GM23338 (cell line): ENCODE results near the gene KRT7. TPM values are rescaled to one million over a fixed set of nuclear protein-coding genes. Genes with fewer than 3 reads are reported as not detected.
A peak's percentile ranks its signal among the peaks of the same experiment; 100 is the strongest.

Experiments used
- ATAC-seq: fragments of 200-7000 bp; cut with Tn5 transposase; 3 replicates; pipeline ENCODE4 v1.9.1; 2020
- DNase-seq: peaks from one replicate; pipeline ENCODE4 v3.0.0-alpha.2; 2015; ENCODE audit warnings: low spot score
- H2AFZ ChIP-seq: fragments of 200-600 bp; sonication (generic); 2 replicates; pipeline ENCODE4 v1.8.0; 2016; ENCODE audit warnings: antibody characterized with exemption, mild to moderate bottlenecking, moderate library complexity
- H3F3A ChIP-seq: fragments of 200-600 bp; sonication (generic); replicated peaks from 2 replicates; pipeline ENCODE4 v1.8.0; 2017; ENCODE audit warnings: antibody characterized with exemption, mixed run types, low read depth
- H3K27ac ChIP-seq: fragments of 200-600 bp; sonication (generic); 2 replicates; pipeline ENCODE4 v1.6.1; 2016; ENCODE audit warnings: low read depth
- H3K27me3 ChIP-seq: fragments of 200-600 bp; sonication (generic); 2 replicates; pipeline ENCODE4 v1.8.0; 2016; ENCODE audit warnings: mild to moderate bottlenecking, mixed run types, moderate library complexity; ENCODE audit not compliant: insufficient read depth
- H3K36me3 ChIP-seq: fragments of 200-600 bp; sonication (generic); 2 replicates; pipeline ENCODE4 v1.8.0; 2016; ENCODE audit warnings: mild to moderate bottlenecking; ENCODE audit not compliant: insufficient read depth
- H3K4me1 ChIP-seq: fragments of 200-600 bp; sonication (generic); 2 replicates; pipeline ENCODE4 v1.8.0; 2016; ENCODE audit warnings: mild to moderate bottlenecking, moderate library complexity; ENCODE audit not compliant: insufficient read depth
- H3K4me2 ChIP-seq: fragments of 200-600 bp; sonication (generic); 2 replicates; pipeline ENCODE4 v1.7.1; 2017; ENCODE audit warnings: mixed run types
- H3K4me3 ChIP-seq: fragments of 200-600 bp; sonication (generic); 2 replicates; pipeline ENCODE4 v1.6.1; 2016; ENCODE audit warnings: mixed run types
- H3K79me2 ChIP-seq: fragments of 200-600 bp; sonication (generic); replicated peaks from 2 replicates; pipeline ENCODE4 v1.8.0; 2017; ENCODE audit warnings: mild to moderate bottlenecking; ENCODE audit not compliant: insufficient read depth
- H3K9me2 ChIP-seq: fragments of 200-600 bp; sonication (generic); 2 replicates; pipeline ENCODE4 v1.8.0; 2017; ENCODE audit not compliant: insufficient read depth
- H4K20me1 ChIP-seq: fragments of 200-600 bp; sonication (generic); replicated peaks from 2 replicates; pipeline ENCODE4 v1.8.0; 2017; ENCODE audit warnings: mild to moderate bottlenecking; ENCODE audit not compliant: insufficient read depth
- H3K27ac Mint-ChIP-seq: 2 replicates; pipeline ENCODE4 v1.8.0; 2020; ENCODE audit warnings: inconsistent platforms, mild to moderate bottlenecking, moderate library complexity, mixed read lengths
- H3K27me3 Mint-ChIP-seq: 3 replicates; pipeline ENCODE4 v1.8.0; 2022; ENCODE audit warnings: low read depth, mild to moderate bottlenecking, moderate library complexity, mixed read lengths, inconsistent platforms; ENCODE audit not compliant: insufficient read depth, poor library complexity
- H3K36me3 Mint-ChIP-seq: 3 replicates; pipeline ENCODE4 v1.8.0; 2021; ENCODE audit warnings: low read depth, mild to moderate bottlenecking, inconsistent platforms, moderate library complexity, mixed read lengths
- H3K4me1 Mint-ChIP-seq: 3 replicates; pipeline ENCODE4 v1.8.0; 2020; ENCODE audit warnings: mild to moderate bottlenecking, inconsistent platforms, mixed read lengths
- H3K4me3 Mint-ChIP-seq: 3 replicates; pipeline ENCODE4 v1.8.0; 2021; ENCODE audit warnings: moderate library complexity, mild to moderate bottlenecking, inconsistent platforms, mixed read lengths
- H3K9me3 Mint-ChIP-seq: 3 replicates; pipeline ENCODE4 v1.8.0; 2020; ENCODE audit warnings: moderate library complexity, mild to moderate bottlenecking, inconsistent platforms, mixed read lengths
- CTCF ChIP-seq, 2 experiments: fragments of 200-600 bp in 1 of 2; sonication (generic) in 1 of 2; conservative IDR thresholded peaks; 2 replicates each; pipeline versions ENCODE4 v1.5.1 to v1.6.1; 2016 to 2017; ENCODE audit warnings: antibody characterized with exemption in 2 of 2, low read depth in 2 of 2, mild to moderate bottlenecking in 2 of 2, moderate library complexity in 1 of 2
- REST ChIP-seq: IDR thresholded peaks from one replicate; pipeline ENCODE4 v1.6.1; 2018; ENCODE audit warnings: antibody characterized with exemption; ENCODE audit not compliant: unreplicated experiment
- polyA plus RNA-seq: library from polyadenylated mRNA; unstranded; fragments of >200 nt; fragmentation: Nextera tagmentation; extraction: Ambion mirVana; gene quantifications from 2 replicates; pipeline ENCODE4 v1.2.1, GENCODE V29; 2016
- total RNA-seq: library from RNA; depleted of rRNA; stranded (reverse); fragments of >200 nt; shearing (Covaris generic); gene quantifications from 2 replicates; pipeline ENCODE4 v1.2.3, GENCODE V29; 2014

KRT7 gene
- total and polyA plus RNA-seq, 2 experiments from 2014 or later = 6.5 to 9.4 TPM

- H3K36me3 Mint-ChIP-seq = no peaks in the 10 kb centered on the region
- no peaks in the 10 kb centered on the region for H3F3A ChIP-seq
- H3K27me3 Mint-ChIP-seq = peaks cover 6% of the 10 kb centered on the region
Observed at GRCh38 chr12:52221912-52222457, 11.1 kb upstream of the KRT7 start.

More at GRCh38 chr12:52221912-52222457, 11.1 kb upstream of the KRT7 start:
- Mint-ChIP-seq H3K4me3 (no peak overlapping the region), H3K4me1 (peaks cover 7% of the 10 kb centered on the region; the same call in 1 of the 3 replicates), H3K27ac (no peak overlapping the region), H3K9me3 (no peaks in the 10 kb centered on the region; the same call in 2 of the 3 replicates)
- Histone ChIP-seq H3K79me2 (no peaks in the 10 kb centered on the region), H3K27me3 (no peaks in the 10 kb centered on the region), H4K20me1 (no peaks in the 10 kb centered on the region), H3K4me3 (no peak overlapping the region), H2AFZ (peak overlapping the region; percentile 89; the same call in 1 of the 2 replicates), H3K27ac (no peak overlapping the region), H3K4me1 (no peaks in the 10 kb centered on the region), H3K36me3 (no peaks in the 10 kb centered on the region), H3K9me2 (no peaks in the 10 kb centered on the region), H3K4me2 (no peak overlapping the region)
- DNase-seq (peak; percentile 96), ATAC-seq (peak; percentile 96)
- TF ChIP-seq CTCF (conservative IDR thresholded peaks at IDR 0.05; ENCODE audit: low read depth in 2 of 2) = peak; percentile 81 to 92
- TF ChIP-seq REST = no peak
